ENCODE data around the gene TMEM185B.

The TMEM185B gene

DNA sequence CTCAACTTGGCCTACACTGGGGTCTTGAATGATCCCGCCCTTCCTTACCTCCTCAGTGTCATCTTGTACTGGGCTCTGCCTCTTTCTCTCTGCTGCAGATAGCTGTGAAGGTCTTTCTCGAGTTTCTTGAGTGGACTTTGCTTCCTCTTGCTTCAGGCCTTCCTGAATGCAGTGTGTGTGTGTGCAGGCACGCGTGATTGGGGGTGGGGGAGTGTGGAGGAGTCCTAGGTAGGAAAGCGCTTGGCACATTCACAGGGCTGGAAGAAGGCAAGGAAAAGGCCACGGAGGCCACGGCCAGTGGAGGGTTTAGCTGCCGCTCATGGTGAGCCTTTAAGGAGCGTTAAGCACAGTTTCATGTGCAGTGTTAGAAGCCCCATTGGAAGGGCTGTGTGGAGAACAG lies 35.0 kb upstream of the TMEM185B start:
- TF ChIP-seq, protein P1, sequence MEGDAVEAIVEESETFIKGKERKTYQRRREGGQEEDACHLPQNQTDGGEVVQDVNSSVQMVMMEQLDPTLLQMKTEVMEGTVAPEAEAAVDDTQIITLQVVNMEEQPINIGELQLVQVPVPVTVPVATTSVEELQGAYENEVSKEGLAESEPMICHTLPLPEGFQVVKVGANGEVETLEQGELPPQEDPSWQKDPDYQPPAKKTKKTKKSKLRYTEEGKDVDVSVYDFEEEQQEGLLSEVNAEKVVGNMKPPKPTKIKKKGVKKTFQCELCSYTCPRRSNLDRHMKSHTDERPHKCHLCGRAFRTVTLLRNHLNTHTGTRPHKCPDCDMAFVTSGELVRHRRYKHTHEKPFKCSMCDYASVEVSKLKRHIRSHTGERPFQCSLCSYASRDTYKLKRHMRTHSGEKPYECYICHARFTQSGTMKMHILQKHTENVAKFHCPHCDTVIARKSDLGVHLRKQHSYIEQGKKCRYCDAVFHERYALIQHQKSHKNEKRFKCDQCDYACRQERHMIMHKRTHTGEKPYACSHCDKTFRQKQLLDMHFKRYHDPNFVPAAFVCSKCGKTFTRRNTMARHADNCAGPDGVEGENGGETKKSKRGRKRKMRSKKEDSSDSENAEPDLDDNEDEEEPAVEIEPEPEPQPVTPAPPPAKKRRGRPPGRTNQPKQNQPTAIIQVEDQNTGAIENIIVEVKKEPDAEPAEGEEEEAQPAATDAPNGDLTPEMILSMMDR (IDR thresholded peaks at IDR 0.05; ENCODE audit: unreplicated experiment in 3 of 3), result no peak

DNA sequence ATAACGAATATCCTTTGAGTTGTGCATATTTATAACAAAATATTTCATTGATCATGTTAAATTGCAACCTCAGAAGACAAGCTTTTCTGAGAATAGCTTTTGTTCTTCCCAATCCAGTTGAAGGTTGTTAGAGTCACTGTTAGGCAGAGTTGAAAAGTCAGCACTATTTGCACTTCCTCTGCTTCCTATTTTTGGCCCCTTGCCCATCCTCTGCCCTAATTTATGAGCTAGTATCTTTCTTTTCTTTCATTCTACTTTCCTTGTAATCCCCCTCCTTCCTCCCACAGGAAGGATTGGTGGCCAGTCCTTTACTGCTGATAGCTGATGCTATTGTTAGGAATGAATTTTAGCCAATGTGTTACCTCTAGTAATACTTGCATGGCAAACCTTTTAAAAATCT lies 34.3 kb upstream of the TMEM185B start:
- H3K27me3 Mint-ChIP-seq (ENCODE audit: low read depth), result no peaks in the 10 kb centered on the region
- peaks cover 22% of the 10 kb centered on the region for H3K36me3 Mint-ChIP-seq (ENCODE audit: low read depth)
- H3K9me3 Mint-ChIP-seq, result peaks cover 3% of the 10 kb centered on the region
- peak overlapping the region; percentile 24 to 44 (median 43) for H3K4me3 Mint-ChIP-seq
- TF ChIP-seq, protein P1 (IDR thresholded peaks at IDR 0.05; ENCODE audit: unreplicated experiment in 3 of 3), result no peak
- H3K27ac Mint-ChIP-seq, result peak overlapping the region; percentile 72 to 94 (median 76)
- H3K4me1 Mint-ChIP-seq, result peaks cover 49% of the 10 kb centered on the region

More for the DNA sequence above, 35.0 kb upstream of the TMEM185B start:
- Mint-ChIP-seq H3K36me3 (ENCODE audit: low read depth) (peaks cover 22% of the 10 kb centered on the region), H3K4me3 (peak overlapping the region; percentile 2 to 24 (median 11)), H3K27ac (peak overlapping the region; percentile 72 to 94 (median 76)), H3K4me1 (peaks cover 48% of the 10 kb centered on the region), H3K9me3 (peaks cover 3% of the 10 kb centered on the region), H3K27me3 (ENCODE audit: low read depth) (no peaks in the 10 kb centered on the region)

DNA sequence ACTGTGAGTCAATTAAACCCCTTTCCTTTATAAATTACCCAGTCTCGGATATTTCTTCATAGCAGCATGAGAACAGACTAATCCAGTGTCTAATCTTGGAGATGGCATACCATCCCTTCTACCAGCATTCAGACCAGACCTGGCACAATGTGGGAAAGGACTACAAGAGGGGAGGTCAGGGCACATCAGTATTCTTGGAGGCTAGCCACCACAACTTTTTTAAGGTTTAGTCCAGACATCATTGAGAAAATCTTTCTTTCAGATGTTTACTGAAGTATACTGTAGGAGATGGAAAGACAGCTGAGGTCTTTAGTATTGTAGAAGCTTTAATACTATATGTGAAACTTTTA lies 33.4 kb upstream of the TMEM185B start:
- Mint-ChIP-seq H3K27ac (peak overlapping the region in 1 of 3 experiments; percentile 26), H3K36me3 (ENCODE audit: low read depth) (peaks cover 22% of the 10 kb centered on the region), H3K4me3 (peak overlapping the region; percentile 16 to 66 (median 55)), H3K4me1 (peaks cover 56% of the 10 kb centered on the region), H3K27me3 (ENCODE audit: low read depth) (peaks cover 8% of the 10 kb centered on the region), H3K9me3 (peaks cover 3% of the 10 kb centered on the region)
- TF ChIP-seq, protein P1 (IDR thresholded peaks at IDR 0.05; ENCODE audit: unreplicated experiment in 3 of 3), result no peak

DNA sequence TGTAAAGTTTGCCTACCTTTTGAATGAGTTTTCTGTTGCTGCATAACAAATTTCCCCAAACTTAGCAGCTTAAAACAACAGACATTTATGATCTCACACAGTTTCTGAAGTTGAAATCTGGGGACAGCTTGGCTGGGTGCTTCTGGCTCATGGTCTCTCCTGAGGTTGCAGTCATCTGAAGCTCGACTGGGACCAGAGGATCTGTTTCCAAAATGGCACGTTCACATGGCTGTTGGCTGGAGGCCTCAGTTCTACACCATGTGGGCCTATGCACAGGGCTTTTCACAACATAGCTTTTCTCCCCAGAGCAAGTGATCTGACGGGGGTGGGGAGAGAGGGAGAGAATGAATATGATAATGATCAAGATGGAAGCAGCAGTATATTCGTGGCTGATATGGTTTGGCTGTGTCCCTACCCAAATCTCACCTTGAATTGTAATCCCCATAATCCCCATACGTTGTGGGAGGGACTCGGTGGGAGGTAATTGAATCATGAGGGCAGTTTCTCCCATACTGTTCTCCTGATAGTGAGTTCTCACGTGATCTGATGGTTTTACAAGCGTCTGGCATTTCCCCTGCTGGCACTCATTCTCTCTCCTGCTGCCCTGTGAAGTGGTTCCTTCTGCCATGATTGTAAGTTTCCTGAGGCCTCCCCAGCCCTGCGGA lies 32.9 kb upstream of the TMEM185B start:
- Mint-ChIP-seq H3K27ac (peak overlapping the region in 1 of 3 experiments; percentile 26), H3K36me3 (ENCODE audit: low read depth) (peaks cover 22% of the 10 kb centered on the region), H3K27me3 (ENCODE audit: low read depth) (peaks cover 11% of the 10 kb centered on the region)

DNA sequence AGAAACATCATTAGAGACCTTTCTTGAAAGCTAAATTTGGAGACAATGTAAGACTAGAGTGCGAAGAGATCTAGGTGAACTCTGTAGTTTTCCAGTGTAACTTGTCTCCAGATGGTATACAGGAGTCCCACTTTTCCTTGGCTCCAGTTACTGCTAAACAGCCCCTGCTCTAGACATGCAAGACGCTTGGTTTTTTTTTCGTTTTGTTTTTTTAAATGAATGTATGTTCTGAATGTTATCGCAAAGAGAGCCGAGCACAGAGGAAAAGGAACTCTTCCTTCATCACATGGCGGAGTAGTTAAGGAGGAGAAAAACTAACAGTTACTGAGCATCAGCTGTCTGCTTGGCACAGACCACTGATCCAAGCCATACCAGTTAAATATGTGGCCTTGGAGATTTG lies 31.9 kb upstream of the TMEM185B start:
- H3K27ac Mint-ChIP-seq, result peak overlapping the region; percentile 5 to 58 (median 50)
- peaks cover 56% of the 10 kb centered on the region for H3K4me1 Mint-ChIP-seq
- peaks cover 22% of the 10 kb centered on the region for H3K36me3 Mint-ChIP-seq (ENCODE audit: low read depth)
- TF ChIP-seq, protein P1 (IDR thresholded peaks at IDR 0.05; ENCODE audit: unreplicated experiment in 3 of 3), result no peak
- H3K9me3 Mint-ChIP-seq, result no peaks in the 10 kb centered on the region
- peaks cover 22% of the 10 kb centered on the region for H3K27me3 Mint-ChIP-seq (ENCODE audit: low read depth)
- peak overlapping the region; percentile 63 to 86 (median 76) for H3K4me3 Mint-ChIP-seq

More for the DNA sequence above, 32.9 kb upstream of the TMEM185B start:
- Mint-ChIP-seq H3K4me3 (peak overlapping the region; percentile 33 to 66 (median 55)), H3K9me3 (peaks cover 3% of the 10 kb centered on the region), H3K4me1 (peaks cover 56% of the 10 kb centered on the region)
- TF ChIP-seq, protein P1 (IDR thresholded peaks at IDR 0.05; ENCODE audit: unreplicated experiment in 3 of 3), result no peak

DNA sequence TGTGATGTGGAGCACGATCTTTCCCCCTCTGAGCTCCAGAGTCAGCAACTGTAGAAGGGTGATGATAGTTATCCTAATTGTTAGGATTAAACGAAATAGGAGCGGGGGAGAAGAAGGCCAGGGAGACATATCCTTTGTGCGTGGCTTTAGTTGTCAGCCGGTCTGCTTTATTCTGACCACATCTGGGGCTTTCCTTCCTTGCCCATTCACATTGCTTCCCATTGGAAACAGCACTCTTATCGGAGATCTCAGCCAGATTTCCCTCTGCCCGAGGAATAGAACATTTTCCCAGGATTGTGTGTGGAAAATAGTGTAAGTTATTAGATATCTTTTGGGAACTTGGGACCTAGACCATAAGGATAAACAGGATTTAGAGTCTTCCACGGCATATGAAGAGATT lies 31.0 kb upstream of the TMEM185B start:
- H3K36me3 Mint-ChIP-seq (ENCODE audit: low read depth), result peaks cover 20% of the 10 kb centered on the region
- H3K27me3 Mint-ChIP-seq (ENCODE audit: low read depth), result peaks cover 31% of the 10 kb centered on the region
- H3K4me1 Mint-ChIP-seq, result peaks cover 56% of the 10 kb centered on the region
- TF ChIP-seq, protein P1 (IDR thresholded peaks at IDR 0.05; ENCODE audit: unreplicated experiment in 3 of 3), result no peak
- peak overlapping the region; percentile 78 to 93 (median 88) for H3K27ac Mint-ChIP-seq
- H3K9me3 Mint-ChIP-seq, result no peaks in the 10 kb centered on the region
- H3K4me3 Mint-ChIP-seq, result peak overlapping the region; percentile 92 to 97 (median 95)
